Natural killer cell (primary cell): ENCODE data around the gene IFI30. TPM values are rescaled to one million over a fixed set of nuclear protein-coding genes. Genes with fewer than 3 reads are reported as not detected.

Source experiments
- ATAC-seq, 3 donors: fragments of 150-1000 bp in 2 of 3; fragments of 200-7000 bp in 1 of 3; cut with Tn5 transposase; 1 replicate in 1 of 3; 2 replicates in 2 of 3; pipeline ENCODE4 v1.10.0; 2021; ENCODE audit warnings: mild to moderate bottlenecking in 2 of 3, moderate library complexity in 2 of 3
- DNase-seq, 2 donors: peaks; one replicate each; pipeline versions ENCODE4 v3.0.0 to v3.0.0-alpha.2; 2013 to 2021; ENCODE audit warnings: mixed read lengths in 1 of 2
- H3K27ac ChIP-seq: one replicate; pipeline ENCODE4 v1.5.1; 2013; ENCODE audit warnings: mild to moderate bottlenecking, low read length
- H3K27me3 ChIP-seq: one replicate; pipeline ENCODE4 v1.6.1; 2013; ENCODE audit warnings: low read length; ENCODE audit not compliant: control insufficient read depth, insufficient read depth
- H3K36me3 ChIP-seq: one replicate; pipeline ENCODE4 v1.6.1; 2013; ENCODE audit warnings: low read length; ENCODE audit not compliant: control insufficient read depth, insufficient read depth
- H3K4me1 ChIP-seq: one replicate; pipeline ENCODE4 v1.6.1; 2013; ENCODE audit warnings: low read length; ENCODE audit not compliant: control insufficient read depth, insufficient read depth
- H3K4me3 ChIP-seq: one replicate; pipeline ENCODE4 v1.5.1; 2013; ENCODE audit warnings: low read length
- H3K9me3 ChIP-seq: one replicate; pipeline ENCODE4 v1.6.1; 2013; ENCODE audit warnings: low read length; ENCODE audit not compliant: control insufficient read depth, insufficient read depth
- H3K27ac Mint-ChIP-seq, 2 donors: one replicate each; pipeline ENCODE4 v1.8.0; 2022; ENCODE audit warnings: mild to moderate bottlenecking in 2 of 2, mixed read lengths in 2 of 2, moderate library complexity in 1 of 2
- H3K27me3 Mint-ChIP-seq, 2 donors: one replicate each; pipeline ENCODE4 v1.8.0; 2022; ENCODE audit warnings: low read depth in 2 of 2, mixed read lengths in 2 of 2
- H3K36me3 Mint-ChIP-seq: one replicate; pipeline ENCODE4 v1.8.0; 2022; ENCODE audit warnings: mixed read lengths
- H3K4me1 Mint-ChIP-seq, 2 donors: one replicate each; pipeline ENCODE4 v1.8.0; 2022; ENCODE audit warnings: mixed read lengths in 2 of 2
- H3K4me3 Mint-ChIP-seq: one replicate; pipeline ENCODE4 v1.8.0; 2022; ENCODE audit warnings: mild to moderate bottlenecking, moderate library complexity, mixed read lengths
- H3K9me3 Mint-ChIP-seq, 2 donors: one replicate each; pipeline ENCODE4 v1.8.0; 2022; ENCODE audit warnings: mixed read lengths in 2 of 2
- CTCF ChIP-seq: fragments of 200-600 bp; IDR thresholded peaks from one replicate; pipeline ENCODE4 v1.8.0; 2022; ENCODE audit warnings: antibody characterized with exemption
- WGBS: methylation state at CpG from one replicate; pipeline ENCODE4 v1.1.7; 2013; ENCODE audit warnings: missing lambda C conversion rate; ENCODE audit not compliant: insufficient coverage; 5-methylcytosine and 5-hydroxymethylcytosine counted together
- intact Hi-C: fragments of 100-400 bp; cut with micrococcal nuclease; formaldehyde crosslinking; loops from one replicate; pipeline ENCODE4 v1.14.2; 2022
- total RNA-seq, 4 donors: library from RNA; stranded (reverse); fragments of 120-200 nt in 1 of 4; gene quantifications; one replicate each; pipeline versions ENCODE4 v1.2.3 to v1.2.4, GENCODE V29; 2013 to 2022

The IFI30 gene
- total RNA-seq, 3 donors from 2014 or later (not counting 1 experiment from before 2014, with no cell fraction given): 38.2 to 109 (median 89.5) TPM

GRCh38 chr19:18221815-18222725 is 48.5 kb downstream of the IFI30 start:
- no peaks in the 10 kb centered on the region for H3K9me3 ChIP-seq
- ATAC-seq (no peak), DNase-seq (no peak)
- no peaks in the 10 kb centered on the region for H3K36me3 ChIP-seq
- H3K4me1 Mint-ChIP-seq: peaks cover 9 to 13% of the 10 kb centered on the region in 2 donors
- no peaks in the 10 kb centered on the region for H3K36me3 Mint-ChIP-seq
- peaks cover 31 to 53% of the 10 kb centered on the region in 2 donors for H3K27me3 Mint-ChIP-seq
- H3K9me3 Mint-ChIP-seq: no peaks in the 10 kb centered on the region
- intact Hi-C loops: no loop called here
- no peak for TF ChIP-seq CTCF
- H3K4me3 ChIP-seq: no peak overlapping the region
- H3K27ac ChIP-seq: no peak overlapping the region
- peaks cover 30% of the 10 kb centered on the region for H3K27me3 ChIP-seq
- H3K4me3 Mint-ChIP-seq: no peak overlapping the region
- WGBS: 84% methylated on average over 25 of the region's 25 CpGs
- peaks cover 19% of the 10 kb centered on the region for H3K4me1 ChIP-seq
- H3K27ac Mint-ChIP-seq: no peak overlapping the region

GRCh38 chr19:18223860-18224524 is 50.4 kb downstream of the IFI30 start:
- 11% methylated on average over 39 of the region's 39 CpGs for WGBS
- H3K27ac ChIP-seq: no peak overlapping the region
- peak in 1 of 3 donors; percentile 17 for ATAC-seq

GRCh38 chr19:18224525-18225354 is 51.1 kb downstream of the IFI30 start:
- Mint-ChIP-seq H3K36me3 (no peaks in the 10 kb centered on the region), H3K27ac (peak overlapping the region; percentile 54 to 70), H3K4me1 (peaks cover 9 to 17% of the 10 kb centered on the region in 2 donors), H3K27me3 (peaks cover 41 to 65% of the 10 kb centered on the region in 2 donors), H3K4me3 (peak overlapping the region; percentile 93), H3K9me3 (no peaks in the 10 kb centered on the region)
- WGBS: 4% methylated on average over 81 of the region's 81 CpGs
- Histone ChIP-seq H3K36me3 (no peaks in the 10 kb centered on the region), H3K27ac (no peak overlapping the region), H3K4me1 (peaks cover 19% of the 10 kb centered on the region), H3K27me3 (peaks cover 35% of the 10 kb centered on the region), H3K4me3 (peak overlapping the region; percentile 14), H3K9me3 (no peaks in the 10 kb centered on the region)
- ATAC-seq: peak; percentile 97 to 98 (median 97)
- no peak for TF ChIP-seq CTCF
- intact Hi-C loops: no loop called here
- DNase-seq: peak; percentile 84 to 90

More at GRCh38 chr19:18223860-18224524, 50.4 kb downstream of the IFI30 start:
- intact Hi-C loops: no loop called here
- Mint-ChIP-seq H3K9me3 (no peaks in the 10 kb centered on the region), H3K4me3 (peak overlapping the region; percentile 93), H3K4me1 (peaks cover 9 to 17% of the 10 kb centered on the region in 2 donors), H3K36me3 (no peaks in the 10 kb centered on the region), H3K27ac (peak overlapping the region; percentile 54 to 70), H3K27me3 (peaks cover 40 to 63% of the 10 kb centered on the region in 2 donors)
- Histone ChIP-seq H3K4me3 (peak overlapping the region; percentile 14), H3K4me1 (peaks cover 19% of the 10 kb centered on the region), H3K36me3 (no peaks in the 10 kb centered on the region), H3K9me3 (no peaks in the 10 kb centered on the region), H3K27me3 (peaks cover 35% of the 10 kb centered on the region)
- no peak for TF ChIP-seq CTCF
- peak in 1 of 2 donors; percentile 36 for DNase-seq
